GM04504 (cell line): Measurements from ENCODE around the gene NKX2-2.
"Not testable (repeated sequence)": the region's sequence is repeated elsewhere in the genome, so short reads cannot be mapped to it uniquely, and the experiment has no call there.

ENCODE experiments used
- DNase-seq: peaks from one replicate; pipeline ENCODE4 v3.0.0-alpha.2; 2012; ENCODE audit warnings: low read depth

NKX2-2 gene

DNA sequence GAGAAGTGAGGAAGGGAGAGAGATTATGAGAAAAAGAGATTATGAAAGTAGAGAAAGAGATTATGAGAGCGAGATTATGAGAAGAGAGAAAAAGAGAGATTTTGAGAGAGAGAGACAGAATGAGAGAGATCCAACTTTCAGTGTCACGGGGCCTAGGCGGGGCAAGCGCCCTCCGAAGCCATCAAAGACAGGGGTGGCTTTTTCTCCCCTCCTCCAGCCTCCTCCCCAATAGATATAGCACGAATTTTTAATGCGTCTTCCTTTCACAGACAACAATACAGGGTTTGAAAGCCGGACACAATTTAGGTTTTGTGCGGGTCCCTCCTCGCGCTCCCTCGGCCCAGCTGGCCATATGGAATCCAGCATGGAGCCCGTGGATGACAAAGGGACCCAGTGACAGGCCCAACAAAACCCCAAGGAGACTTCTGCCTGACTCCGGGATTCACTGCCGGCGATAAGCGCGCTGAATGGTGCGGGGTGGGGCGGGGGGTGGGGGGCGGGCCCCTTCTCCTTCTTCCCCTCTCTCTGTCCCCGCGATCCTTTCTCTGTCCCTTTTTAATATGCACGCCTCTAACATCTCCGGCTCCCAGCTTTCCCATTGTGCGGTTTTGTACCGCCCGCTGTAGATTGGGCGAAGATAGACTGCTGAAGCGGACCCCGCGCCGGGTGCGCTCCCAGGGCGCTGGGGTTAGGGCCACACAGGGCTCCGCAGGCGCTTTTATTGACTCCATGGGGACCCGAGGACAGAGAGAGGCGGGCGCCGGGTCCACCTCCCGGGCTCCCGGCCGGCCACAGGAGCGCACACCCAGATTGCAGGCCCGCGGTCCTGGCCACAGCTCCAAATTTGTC, 5.4 kb downstream of the NKX2-2 start:
- DNase-seq = no peak

DNA sequence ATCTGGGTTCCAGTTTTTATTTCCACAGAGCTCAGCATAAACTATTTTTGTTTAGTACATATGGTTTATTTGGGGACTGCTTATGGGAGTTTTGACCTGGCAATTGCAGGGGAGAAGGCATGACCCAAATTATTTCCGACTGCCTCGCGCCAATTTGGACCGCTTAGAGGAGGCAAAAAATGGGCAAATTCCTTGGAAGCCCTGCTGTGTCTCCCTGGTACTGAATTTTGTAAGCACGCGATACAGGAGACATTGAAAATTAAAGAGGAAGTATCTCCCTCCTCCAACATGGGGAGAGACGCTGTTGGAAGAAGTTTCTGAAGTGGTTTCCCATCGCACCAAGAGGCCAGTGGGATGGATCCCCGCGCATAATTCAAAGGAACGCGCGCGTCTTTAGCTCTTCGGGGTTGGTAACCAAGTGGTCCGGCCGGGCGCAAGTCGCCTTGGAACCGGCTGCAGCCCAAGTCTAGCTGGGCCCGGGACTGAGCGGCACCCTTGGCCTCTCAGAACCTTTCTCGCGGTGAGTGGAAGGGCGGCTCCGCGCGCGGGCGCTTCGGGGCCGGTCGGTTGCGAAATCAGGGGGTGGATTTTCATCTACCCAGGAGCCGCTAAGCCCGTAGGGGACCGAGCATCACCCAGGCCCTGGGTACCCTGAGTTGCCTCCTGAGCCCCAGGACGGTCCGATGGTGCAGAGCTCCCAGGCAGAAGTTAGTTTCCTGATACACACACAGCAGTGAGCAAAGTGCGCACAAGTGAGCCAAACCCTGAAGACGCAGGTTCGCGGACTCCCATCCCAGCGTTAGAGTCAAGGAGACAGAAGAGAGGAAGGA, 6.2 kb downstream of the NKX2-2 start:
- DNase-seq = no peak

DNA sequence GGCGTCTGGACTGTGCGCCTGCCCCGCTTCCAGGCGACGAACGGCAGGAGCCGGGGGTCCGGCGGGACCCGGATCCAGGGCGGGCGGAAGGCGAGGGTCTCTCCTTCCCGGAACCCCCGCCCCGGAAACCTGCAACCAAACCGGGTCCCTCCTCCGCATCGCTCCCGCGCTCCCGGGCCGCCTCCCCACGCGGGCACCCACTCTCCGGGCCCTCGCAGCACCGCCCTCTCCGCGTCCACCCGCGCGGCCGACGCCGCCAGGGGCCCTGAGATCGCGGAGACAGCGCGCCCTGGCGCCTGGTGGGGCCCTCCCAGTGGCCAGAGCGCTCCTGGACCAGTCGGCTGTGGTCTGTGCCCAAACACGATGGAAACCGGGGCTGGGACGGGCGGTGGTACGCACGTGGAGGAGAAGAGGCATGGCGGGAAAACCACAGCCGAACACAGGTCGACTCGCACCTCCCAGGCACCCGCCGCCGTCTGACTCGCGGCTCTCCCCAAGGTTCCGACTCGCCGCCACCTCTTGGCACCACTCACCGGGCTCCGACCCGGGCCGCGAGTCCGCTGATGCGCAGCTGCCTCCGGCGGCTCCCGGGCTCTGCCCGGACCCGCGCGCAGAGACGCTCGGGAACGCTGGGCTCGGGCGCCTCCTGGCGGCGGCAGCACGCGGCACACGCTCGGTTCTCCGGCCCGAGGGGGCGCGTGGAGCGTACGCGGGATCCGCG, 7.9 kb downstream of the NKX2-2 start:
- DNase-seq = no peak

DNA sequence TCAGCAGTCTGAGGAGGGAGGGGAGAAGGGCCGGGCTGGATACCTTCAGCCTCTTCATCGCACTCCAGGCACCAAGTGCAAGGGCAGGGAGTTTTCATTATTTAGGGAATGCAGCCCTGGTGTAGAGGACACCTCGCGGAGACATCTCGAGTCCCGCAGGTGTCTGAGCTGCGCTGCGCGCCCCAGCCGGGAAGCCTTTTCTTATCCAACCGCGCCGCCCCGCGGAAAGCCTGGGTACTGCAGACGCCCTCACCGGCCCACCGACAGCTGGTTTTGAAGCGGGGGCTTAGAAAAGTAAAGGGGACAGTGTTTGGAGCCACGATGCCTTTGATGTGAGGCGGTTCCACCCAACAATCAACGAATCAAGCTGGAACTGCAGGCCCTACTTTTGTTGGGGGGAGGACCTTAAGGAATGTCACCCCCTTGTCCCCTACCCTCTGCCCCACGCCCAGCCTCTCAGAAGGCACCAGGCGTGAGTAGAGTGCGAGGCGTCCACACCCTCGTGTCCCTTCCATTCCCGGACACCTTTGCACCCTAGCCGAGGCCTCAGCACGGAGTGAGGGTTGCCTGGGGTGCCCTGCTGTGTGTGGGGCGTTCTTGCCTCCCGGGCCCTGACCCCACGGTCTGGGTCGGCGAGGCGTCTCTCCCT, 8.6 kb downstream of the NKX2-2 start:
- DNase-seq = no peak

DNA sequence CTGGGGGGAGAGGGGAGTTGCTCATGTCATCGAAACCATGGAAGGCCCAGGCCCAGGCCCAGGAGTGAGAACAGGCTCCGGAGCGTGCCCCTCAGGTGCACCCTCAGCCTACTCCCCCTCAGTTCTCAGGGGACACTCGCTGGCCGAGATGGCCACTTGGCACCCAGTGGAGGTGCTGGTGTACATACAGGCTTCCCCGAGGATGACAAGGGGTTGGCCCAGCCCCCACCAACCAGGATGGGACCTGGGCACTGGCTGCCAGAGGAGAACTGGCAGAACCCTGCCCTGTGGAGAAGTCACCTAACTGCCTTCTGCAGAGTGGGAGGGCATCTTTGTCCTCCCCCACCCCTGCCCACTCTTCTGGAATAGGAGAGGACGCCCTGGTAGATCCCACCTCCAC, 9.5 kb downstream of the NKX2-2 start:
- DNase-seq = no peak

DNA sequence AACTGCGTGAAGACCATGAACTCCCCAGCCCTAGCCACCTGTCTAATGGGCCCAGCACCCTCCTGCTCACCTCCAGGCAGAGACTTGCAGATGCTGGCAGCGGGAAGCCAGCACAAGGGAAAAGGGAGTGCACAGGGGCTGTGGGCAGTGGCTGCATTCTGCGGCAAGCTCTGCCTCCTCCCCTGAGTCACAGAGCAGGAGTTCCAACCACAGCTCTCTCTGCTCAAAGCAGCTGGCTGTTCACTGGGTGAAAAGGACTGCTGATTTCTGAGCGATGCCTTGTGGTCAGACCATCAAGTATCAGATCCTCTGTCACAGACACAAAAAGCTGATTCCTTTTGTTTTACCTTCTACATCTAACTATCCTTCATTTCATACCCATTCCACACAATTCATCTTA, 10.5 kb downstream of the NKX2-2 start:
- DNase-seq = no peak

DNA sequence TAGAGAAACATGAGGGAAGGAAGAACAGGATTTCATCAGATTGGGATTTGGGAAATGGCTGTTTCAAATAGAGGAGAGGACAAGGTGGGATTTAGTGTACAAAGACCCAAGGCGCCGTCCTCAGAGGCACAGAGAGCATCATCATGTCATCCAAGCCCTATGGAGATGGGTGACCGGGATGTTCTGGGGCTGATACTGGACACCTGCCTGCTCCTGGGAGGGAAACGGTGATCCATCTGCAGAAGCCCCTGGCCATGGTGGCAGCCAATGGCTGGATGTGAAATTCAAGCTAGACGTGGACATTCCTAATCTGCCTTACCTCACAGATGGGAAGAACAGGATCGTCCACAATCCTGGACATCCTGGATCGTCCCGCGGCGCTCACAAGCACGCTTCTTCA, 12.7 kb downstream of the NKX2-2 start:
- DNase-seq = no peak

DNA sequence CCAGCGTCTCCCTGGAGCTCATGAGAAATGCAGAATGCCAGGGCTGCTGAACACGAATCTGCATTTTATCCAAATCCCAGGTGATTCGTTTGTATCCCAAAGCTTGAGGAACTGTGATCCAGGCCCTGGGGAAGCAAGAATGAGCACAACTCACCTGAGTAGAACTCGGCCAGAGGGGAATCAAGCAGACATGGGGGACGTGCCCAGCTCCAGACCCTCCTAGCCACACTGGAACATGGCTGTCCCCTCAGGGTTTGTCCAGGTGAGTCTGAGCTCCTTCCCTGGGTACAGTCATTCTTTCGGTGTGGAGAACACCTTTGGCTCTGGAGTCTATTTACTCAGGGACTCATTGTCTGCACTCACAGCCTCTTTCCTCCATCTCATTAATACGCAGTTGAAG, 13.3 kb downstream of the NKX2-2 start:
- DNase-seq = no peak

DNA sequence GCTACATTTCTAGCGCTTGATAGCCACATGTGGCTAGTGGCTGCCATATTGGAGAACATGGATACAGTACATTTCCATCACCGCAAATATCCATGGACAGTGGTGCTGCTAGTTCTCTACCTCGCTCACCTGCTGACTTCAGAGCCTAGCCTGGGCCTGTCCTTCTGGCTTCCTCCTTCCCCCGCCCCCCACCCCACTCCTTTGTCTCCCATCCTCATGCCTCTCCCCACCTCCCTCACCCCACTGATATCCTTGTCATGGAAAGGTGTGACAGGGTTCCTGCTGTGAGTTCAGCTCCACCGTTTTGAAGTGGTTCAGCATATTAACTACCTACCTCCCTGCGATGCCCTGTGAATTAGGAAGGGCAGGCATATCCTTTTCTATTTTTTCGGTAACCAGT, 14.2 kb downstream of the NKX2-2 start:
- DNase-seq = no peak

DNA sequence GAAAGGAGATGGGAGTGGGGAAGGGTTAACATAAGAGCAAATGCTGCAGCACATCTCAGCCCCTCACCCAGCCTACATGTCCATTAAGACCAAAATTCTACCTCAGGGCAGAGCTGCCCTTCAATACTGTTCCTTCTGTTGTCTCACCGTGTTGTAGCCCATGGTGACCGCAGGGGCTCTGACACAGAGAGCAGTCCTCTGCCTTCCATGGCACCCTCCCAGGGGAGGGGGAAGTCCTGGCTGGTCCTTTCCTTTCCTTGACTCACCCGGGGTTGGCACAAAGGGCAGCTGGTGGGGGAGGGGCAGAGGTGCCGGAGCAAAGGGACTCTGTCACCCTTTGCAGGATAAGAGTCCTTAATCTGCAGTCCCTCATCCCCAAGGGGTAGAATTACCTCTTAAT, 15.2 kb downstream of the NKX2-2 start:
- no peak for DNase-seq

DNA sequence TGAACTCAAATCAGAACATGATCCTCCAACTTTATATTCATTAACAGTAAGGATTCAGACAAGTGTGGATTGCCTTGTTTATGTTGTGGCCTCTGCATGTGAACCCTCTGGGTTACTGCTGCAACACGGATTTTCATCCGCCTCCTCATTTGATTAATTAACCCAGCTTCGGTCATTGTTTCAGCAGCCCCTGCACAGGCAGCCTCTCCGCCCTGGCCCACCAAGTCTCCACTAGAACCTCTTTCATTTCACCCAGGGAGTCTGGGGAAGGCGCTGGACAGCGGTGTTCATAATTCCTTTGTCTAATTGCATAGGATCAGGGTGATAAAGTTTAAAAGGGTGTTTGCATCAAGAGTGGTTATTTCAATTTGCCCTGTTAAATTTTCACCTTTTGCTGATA, 15.7 kb downstream of the NKX2-2 start:
- no peak for DNase-seq

DNA sequence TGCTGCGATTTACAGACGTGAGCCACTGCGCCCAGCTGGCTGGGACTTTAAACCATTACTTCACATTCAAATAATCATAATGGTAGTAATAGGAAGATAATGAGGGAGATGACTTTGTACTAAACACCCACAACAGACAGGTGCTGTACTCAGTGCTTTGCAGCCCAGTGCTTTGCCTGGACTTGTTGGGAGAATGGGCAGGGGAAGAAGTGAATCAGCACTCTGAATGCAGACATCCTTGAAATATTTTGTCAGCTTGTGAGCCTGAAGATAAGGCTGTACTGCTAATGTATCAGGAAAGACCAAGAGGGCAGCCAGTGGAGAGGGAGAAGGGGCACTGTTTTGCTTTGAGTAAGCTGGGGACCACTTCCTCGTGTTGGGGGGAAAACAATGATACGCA, 17.4 kb downstream of the NKX2-2 start:
- DNase-seq = no peak

DNA sequence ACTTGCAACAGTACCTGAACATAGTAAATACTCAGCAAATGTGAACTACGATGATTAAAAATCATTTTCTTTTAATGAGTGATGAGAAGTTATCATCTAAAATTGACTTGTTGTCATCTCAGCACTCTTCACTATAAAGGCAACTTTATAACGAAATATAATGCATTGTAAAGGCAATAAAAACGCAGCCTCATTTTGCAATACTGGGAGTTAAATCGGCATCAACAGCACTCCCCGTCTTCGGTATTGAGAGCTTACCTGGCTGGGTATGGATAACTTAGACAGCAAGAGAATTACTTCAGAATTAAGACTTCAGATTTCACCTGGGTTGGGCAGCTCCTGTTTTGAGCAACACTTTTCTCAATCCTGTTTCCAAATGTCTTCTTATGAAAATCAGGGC, 20.8 kb downstream of the NKX2-2 start:
- no peak for DNase-seq

DNA sequence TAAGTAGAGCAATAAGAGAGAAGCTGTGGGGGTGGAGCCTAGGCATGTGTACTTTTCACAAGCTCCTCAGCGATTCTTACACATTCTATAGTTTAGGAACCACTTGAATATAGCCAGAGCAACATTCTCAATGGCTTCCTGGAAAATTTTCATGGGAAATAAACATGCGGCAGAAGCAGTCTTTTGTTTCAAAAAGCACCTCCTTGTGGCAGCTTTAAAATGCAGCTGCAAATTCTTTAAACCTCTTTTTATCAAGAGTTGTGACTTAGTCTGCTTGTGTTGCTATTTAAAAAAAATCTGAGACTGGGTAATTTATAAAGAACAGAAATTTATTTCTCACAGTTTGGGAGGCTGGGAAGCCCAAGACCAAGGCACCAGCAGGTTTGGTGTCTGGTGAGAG, 23.8 kb downstream of the NKX2-2 start:
- no peak for DNase-seq

DNA sequence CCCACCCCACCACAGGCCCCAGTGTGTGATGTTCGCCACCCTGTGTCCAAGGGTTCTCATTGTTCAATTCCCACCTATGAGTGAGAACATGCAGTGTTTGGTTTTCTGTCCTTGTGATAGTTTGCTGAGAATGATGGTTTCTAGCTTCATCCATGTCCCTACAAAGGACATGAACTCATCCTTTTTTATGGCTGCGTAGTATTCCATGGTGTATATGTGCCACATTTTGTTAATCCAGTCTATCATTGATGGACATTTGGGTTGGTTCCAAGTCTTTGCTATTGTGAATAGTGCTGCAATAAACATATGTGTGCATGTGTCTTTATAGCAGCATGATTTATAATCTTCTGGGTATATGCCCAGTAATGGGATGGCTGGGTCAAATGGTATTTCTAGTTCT, 33.7 kb downstream of the NKX2-2 start:
- DNase-seq = not testable (repeated sequence)

DNA sequence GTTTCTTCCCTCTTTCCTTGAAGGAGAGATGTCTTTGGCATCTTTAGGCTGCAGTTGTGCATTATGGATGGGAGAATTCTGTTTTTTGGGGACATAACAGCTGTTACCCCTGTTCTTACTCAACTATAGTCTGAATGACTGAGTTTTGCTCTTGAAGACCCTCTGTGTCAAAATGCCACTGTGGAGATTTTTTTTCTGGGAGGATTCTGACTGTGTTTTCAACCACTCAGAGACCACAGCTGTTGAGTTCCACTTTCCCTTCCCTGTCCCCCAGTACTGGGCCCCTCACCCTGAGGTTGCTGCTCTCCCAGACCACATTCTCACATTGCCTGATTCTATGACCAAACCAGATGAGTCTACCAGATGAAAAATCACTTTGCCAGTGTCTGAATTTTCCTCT, 48.1 kb downstream of the NKX2-2 start:
- DNase-seq = no peak

DNA sequence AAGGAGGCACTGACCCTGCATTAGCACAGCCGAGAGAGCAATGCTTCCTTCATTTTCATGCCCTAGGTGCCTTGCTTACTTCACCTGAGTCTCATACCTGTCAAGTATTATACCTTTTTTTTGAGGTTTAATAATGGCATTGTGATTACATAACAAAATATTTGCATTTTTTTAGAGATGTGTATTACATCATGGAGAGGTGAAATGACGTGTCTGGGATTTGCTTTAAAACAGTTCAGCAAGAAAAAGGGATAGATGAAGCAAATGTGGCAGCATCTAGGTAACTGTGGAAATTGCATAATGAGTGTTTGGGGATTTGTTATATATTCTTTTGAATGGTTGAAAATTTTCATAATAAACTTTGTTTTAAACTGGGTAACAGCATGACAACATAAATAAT, 48.9 kb downstream of the NKX2-2 start:
- no peak for DNase-seq
